SU-DHL-6 (cell line): ENCODE measurements around the gene MAP1A.

ENCODE experiments used
- EZH2phosphoT487 ChIP-seq: fragments of 200-600 bp; sonication (generic), shearing (Covaris generic); conservative IDR thresholded peaks from 2 replicates; pipeline ENCODE4 v1.6.1; 2018; ENCODE audit warnings: mild to moderate bottlenecking, antibody characterized with exemption, low read length, moderate library complexity, mixed read lengths
- TF ChIP-seq, protein P1 (sequence below): fragments of 200-600 bp; sonication (generic); IDR thresholded peaks from one replicate; pipeline ENCODE4 v1.5.1; 2017; ENCODE audit warnings: antibody characterized with exemption, mild to moderate bottlenecking, low read length, moderate library complexity; ENCODE audit not compliant: insufficient read depth, poor library complexity, severe bottlenecking

DNA sequence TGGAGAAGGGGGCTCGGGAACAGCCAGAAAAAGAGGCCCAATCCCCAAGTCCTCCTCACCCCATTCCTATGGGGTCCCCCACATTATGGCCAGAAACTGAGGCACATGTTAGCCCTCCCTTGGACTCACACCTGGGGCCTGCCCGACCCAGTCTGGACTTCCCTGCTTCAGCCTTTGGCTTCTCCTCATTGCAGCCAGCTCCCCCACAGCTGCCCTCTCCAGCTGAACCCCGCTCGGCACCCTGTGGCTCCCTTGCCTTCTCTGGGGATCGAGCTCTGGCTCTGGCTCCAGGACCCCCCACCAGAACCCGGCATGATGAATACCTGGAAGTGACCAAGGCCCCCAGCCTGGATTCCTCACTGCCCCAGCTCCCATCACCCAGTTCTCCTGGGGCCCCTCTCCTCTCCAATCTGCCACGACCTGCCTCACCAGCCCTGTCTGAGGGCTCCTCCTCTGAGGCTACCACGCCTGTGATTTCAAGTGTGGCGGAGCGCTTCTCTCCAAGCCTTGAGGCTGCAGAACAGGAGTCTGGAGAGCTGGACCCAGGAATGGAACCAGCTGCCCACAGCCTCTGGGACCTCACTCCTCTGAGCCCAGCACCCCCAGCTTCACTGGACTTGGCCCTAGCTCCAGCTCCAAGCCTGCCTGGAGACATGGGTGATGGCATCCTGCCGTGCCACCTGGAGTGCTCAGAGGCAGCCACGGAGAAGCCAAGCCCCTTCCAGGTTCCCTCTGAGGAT, 10.6 kb downstream of the MAP1A start:
- TF ChIP-seq, protein P1, sequence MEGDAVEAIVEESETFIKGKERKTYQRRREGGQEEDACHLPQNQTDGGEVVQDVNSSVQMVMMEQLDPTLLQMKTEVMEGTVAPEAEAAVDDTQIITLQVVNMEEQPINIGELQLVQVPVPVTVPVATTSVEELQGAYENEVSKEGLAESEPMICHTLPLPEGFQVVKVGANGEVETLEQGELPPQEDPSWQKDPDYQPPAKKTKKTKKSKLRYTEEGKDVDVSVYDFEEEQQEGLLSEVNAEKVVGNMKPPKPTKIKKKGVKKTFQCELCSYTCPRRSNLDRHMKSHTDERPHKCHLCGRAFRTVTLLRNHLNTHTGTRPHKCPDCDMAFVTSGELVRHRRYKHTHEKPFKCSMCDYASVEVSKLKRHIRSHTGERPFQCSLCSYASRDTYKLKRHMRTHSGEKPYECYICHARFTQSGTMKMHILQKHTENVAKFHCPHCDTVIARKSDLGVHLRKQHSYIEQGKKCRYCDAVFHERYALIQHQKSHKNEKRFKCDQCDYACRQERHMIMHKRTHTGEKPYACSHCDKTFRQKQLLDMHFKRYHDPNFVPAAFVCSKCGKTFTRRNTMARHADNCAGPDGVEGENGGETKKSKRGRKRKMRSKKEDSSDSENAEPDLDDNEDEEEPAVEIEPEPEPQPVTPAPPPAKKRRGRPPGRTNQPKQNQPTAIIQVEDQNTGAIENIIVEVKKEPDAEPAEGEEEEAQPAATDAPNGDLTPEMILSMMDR, result no peak
- no peak for TF ChIP-seq EZH2phosphoT487
